ENCODE results near the gene AKAP7.

The AKAP7 gene

GRCh38 chr6:131270534-131270933 lies 135.3 kb downstream of the AKAP7 start:
- TF ChIP-seq CTCF (conservative IDR thresholded peaks at IDR 0.05; ENCODE audit: low read length), result no peak
- no peak for TF ChIP-seq EZH2phosphoT487 (IDR thresholded peaks at IDR 0.05; ENCODE audit: borderline replicate concordance)
- Histone ChIP-seq H3K4me3 (ENCODE audit: low read length, poor library complexity, severe bottlenecking) (no peak overlapping the region), H3K36me3 (ENCODE audit: insufficient read depth, low read length) (no peaks in the 10 kb centered on the region; the same call in 1 of the 2 replicates), H3K9ac (ENCODE audit: low read depth, low read length, poor library complexity, severe bottlenecking) (no peak overlapping the region), H4K20me1 (ENCODE audit: insufficient read depth, low read length, poor library complexity, severe bottlenecking) (no peaks in the 10 kb centered on the region), H3K79me2 (ENCODE audit: insufficient read depth, low read length) (no peaks in the 10 kb centered on the region), H3K4me1 (ENCODE audit: insufficient read depth, low read length, poor library complexity, severe bottlenecking) (no peaks in the 10 kb centered on the region), H3F3A (ENCODE audit: low read depth) (no peaks in the 10 kb centered on the region), H3K4me2 (ENCODE audit: low read depth, low read length, poor library complexity, severe bottlenecking) (no peak overlapping the region), H3K9me3 (ENCODE audit: insufficient read depth, low read depth, low read length) (peaks cover 6% of the 10 kb centered on the region; the same call in 1 of the 2 replicates), H3K27me3 (ENCODE audit: insufficient read depth, low read length, poor library complexity, severe bottlenecking) (no peaks in the 10 kb centered on the region), H2AFZ (ENCODE audit: low read length) (no peak overlapping the region), H3K9me2 (replicated peaks; ENCODE audit: low read depth, low read length) (no peaks in the 10 kb centered on the region)

GRCh38 chr6:131275273-131275672 lies 140.0 kb downstream of the AKAP7 start:
- Histone ChIP-seq H3K4me3 (ENCODE audit: low read length, poor library complexity, severe bottlenecking) (no peak overlapping the region), H3K4me1 (ENCODE audit: insufficient read depth, low read length, poor library complexity, severe bottlenecking) (no peaks in the 10 kb centered on the region), H3K27me3 (ENCODE audit: insufficient read depth, low read length, poor library complexity, severe bottlenecking) (no peaks in the 10 kb centered on the region), H4K20me1 (ENCODE audit: insufficient read depth, low read length, poor library complexity, severe bottlenecking) (no peaks in the 10 kb centered on the region), H3K9ac (ENCODE audit: low read depth, low read length, poor library complexity, severe bottlenecking) (no peak overlapping the region), H3K9me2 (replicated peaks; ENCODE audit: low read depth, low read length) (no peaks in the 10 kb centered on the region), H2AFZ (ENCODE audit: low read length) (no peak overlapping the region), H3K4me2 (ENCODE audit: low read depth, low read length, poor library complexity, severe bottlenecking) (no peak overlapping the region), H3K79me2 (ENCODE audit: insufficient read depth, low read length) (no peaks in the 10 kb centered on the region), H3K9me3 (ENCODE audit: insufficient read depth, low read depth, low read length) (peaks cover 6% of the 10 kb centered on the region; the same call in 1 of the 2 replicates), H3F3A (ENCODE audit: low read depth) (no peaks in the 10 kb centered on the region), H3K36me3 (ENCODE audit: insufficient read depth, low read length) (no peaks in the 10 kb centered on the region; the same call in 1 of the 2 replicates)
- no peak for TF ChIP-seq EZH2phosphoT487 (IDR thresholded peaks at IDR 0.05; ENCODE audit: borderline replicate concordance)

GRCh38 chr6:131277591-131277990 lies 142.3 kb downstream of the AKAP7 start:
- no peaks in the 10 kb centered on the region for H3K36me3 ChIP-seq (ENCODE audit: insufficient read depth, low read length)
- no peaks in the 10 kb centered on the region for H3K9me3 ChIP-seq (ENCODE audit: insufficient read depth, low read depth, low read length)
- no peaks in the 10 kb centered on the region for H4K20me1 ChIP-seq (ENCODE audit: insufficient read depth, low read length, poor library complexity, severe bottlenecking)
- no peaks in the 10 kb centered on the region for H3F3A ChIP-seq (ENCODE audit: low read depth)
- H3K4me2 ChIP-seq (ENCODE audit: low read depth, low read length, poor library complexity, severe bottlenecking), result no peak overlapping the region
- H3K4me1 ChIP-seq (ENCODE audit: insufficient read depth, low read length, poor library complexity, severe bottlenecking), result peaks cover 10% of the 10 kb centered on the region
- no peaks in the 10 kb centered on the region for H3K27me3 ChIP-seq (ENCODE audit: insufficient read depth, low read length, poor library complexity, severe bottlenecking)
- H3K79me2 ChIP-seq (ENCODE audit: insufficient read depth, low read length), result no peaks in the 10 kb centered on the region
- no peak for TF ChIP-seq CTCF (conservative IDR thresholded peaks at IDR 0.05; ENCODE audit: low read length)
- H3K9ac ChIP-seq (ENCODE audit: low read depth, low read length, poor library complexity, severe bottlenecking), result no peak overlapping the region
- H2AFZ ChIP-seq (ENCODE audit: low read length), result no peak overlapping the region
- H3K4me3 ChIP-seq (ENCODE audit: low read length, poor library complexity, severe bottlenecking), result no peak overlapping the region
- H3K9me2 ChIP-seq (replicated peaks; ENCODE audit: low read depth, low read length), result no peaks in the 10 kb centered on the region
